ENCODE data around the gene IL6ST.
A peak's percentile ranks its signal among the peaks of the same experiment; 100 is the strongest.

The IL6ST gene

DNA sequence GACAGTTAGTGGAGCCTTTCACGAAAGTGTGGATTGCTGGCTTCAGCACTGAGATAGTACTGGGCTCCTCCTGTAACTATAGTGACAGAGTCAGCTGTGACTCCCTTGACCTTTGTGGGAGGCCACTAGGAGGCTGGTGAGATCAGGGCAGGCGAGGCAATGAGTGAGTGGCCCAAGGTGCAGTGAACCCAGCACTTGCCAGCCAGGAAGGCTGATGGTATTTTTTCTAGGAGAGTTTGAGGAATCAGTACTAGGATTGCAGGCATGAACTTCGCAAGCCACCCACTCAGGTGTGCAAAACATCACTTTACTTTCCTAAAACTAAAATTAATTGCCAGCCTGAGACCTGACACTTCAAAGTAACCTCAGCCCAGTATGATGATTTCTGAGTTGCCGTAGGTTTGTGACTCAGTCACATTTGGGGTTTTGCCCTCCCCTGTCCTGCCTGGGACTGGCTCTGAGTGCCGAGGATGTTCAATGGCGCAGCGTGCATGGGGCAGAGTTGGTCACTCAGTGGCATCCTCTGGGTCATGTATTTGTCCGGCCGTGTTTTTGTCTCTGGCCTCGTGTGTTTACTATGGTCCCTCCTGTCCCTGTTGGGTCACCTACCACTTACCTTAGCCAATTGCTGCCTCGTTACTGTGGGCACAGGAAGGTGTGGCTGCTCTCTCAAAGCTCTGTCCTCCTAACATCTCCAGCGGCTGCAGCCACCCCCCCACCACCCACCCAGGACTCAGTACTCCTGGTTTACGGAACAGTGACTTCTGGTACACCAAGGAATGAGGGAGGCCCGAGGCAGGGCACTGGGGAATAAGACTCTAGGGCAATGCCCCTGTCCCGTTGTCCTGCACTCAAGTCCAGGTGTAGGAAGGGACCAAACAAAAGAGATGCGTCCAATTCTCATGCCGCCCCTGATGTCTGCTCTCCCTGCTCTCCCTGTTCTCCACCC is 76.4 kb downstream of the IL6ST start:
- DNase-seq: no peak

DNA sequence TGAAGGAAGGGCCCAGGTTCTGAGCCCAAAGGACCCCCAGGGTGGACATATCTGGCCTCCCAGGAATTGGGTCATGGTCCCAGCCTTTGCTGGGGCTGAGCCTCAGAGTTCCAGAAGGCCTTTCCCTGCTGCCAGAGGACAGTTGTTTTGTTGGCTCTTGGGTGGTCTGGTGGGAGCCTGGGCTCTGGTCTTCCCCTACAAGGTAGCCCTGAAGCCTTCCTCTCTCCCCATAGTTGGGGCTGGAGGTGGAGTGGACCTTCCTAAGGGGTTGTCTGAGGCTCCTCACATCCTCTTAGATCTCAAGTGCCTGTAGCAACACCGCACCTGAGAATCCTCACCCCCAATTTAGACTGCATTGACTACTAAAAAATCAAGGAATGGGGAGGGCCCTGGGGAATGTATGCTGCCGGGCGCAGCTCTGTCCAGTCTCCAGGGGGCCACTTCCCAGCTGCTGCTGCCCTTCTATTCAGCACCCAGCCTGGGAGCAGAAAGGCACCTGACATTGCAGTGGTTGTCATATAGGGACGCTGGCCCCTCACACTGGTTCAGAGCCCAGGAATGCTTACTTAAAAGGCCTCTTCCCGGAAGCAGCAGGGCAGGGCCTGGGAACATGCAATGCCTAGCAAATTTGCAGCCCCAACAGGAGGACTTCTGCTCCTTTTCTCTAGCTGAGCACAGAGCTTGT is 77.2 kb downstream of the IL6ST start:
- DNase-seq: no peak

DNA sequence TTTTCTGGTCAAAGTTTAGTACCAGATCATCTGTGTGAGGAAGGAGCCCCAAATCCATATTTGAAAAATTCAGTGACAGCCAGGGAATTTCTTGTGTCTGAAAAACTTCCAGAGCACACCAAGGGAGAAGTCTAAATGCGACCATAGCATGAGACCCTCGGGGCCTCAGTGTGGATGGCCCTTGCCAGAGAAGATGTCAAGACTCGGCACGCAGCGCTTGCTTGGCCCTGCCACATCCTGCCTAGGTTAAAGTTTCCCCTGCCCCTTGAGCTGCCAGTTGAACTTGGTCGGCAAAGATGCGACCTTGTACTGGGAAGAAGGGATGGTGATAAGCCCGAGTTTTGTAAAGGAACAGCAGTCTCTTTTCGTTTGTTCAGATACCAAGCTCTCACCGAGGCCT is 77.8 kb downstream of the IL6ST start:
- no peak for DNase-seq

DNA sequence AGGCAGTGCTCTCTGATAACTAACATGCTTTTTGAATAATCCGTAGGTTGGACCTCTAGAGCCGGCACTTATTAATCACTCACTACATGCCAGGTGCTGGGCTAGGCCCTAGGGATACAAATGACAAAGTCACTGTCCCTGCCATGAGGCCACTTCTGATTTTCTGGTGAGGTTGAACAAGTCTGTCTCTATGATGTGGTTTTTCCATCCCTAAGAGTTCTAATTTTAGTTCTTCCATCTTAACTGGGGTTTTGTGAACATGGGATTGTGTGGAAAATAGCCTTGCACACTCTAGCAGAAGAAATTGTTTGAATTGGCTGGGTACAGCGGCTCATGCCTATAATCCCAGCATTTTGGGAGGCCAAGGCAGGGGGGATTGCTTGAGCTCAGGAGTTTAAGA is 79.0 kb downstream of the IL6ST start:
- no peak for DNase-seq

DNA sequence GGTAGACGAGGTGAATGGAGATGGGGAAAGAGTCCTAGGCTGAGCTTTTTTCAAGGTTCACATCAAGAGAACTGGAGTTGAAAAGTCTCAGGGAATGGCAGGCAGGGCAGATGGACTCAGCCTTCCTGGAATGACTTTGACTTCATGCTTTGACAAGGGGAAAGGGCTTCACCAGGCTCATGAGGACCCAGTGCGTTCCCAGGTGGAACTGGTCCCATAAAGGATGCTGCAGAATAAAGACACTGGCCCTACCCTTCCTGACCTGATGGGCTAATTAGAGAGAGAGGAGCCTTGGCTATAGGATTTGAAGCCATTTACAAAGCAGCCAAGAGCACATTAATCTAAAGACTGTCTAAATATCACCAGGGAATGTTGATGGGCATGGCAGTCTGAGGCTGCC is 79.8 kb downstream of the IL6ST start:
- DNase-seq: peak in 1 of 3 experiments; percentile 23

DNA sequence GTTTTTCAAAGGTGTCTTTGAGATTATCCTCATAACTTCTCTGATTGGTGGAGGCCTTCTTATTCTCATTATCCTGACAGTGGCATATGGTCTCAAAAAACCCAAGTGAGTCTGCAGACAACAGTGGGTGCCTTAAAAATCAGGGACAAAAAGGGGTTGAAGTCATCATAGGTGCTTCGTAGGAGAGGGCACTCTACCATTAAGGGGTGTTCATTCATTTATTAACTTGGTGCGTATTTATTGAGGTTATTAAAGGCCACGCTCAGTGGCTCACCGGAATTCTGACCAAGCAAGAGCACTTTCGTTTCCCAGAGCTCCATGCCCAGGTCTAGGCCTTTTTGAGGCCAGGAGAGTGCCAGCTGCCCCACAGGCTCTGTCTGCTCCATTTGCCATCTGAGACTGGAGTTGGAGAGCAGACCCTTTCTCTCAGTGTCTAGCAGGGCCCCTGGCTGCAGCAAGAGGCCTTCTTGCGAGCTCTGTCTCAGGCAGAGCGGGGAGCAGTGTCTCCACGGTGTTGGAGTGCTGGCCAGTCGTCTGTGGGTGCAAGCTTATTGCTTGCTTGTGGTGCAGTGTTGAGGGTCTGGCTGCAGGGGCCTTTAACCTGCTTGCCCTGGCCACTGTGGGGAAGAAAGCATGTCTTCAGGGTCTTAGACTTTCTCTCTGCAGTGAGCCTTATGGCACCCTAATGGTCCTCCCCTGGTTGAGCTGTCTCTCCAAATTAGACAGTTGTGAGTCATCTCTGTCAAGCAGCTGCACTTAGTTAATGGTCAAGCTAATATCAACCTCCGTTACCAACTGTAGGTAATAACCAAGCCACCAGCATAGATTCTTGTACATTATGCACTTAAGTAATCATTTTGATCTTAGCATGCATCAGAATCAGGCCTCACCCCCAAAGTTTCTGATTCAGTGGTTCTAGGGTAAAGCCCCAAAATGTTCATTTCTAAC is 81.0 kb downstream of the IL6ST start:
- DNase-seq: no peak

DNA sequence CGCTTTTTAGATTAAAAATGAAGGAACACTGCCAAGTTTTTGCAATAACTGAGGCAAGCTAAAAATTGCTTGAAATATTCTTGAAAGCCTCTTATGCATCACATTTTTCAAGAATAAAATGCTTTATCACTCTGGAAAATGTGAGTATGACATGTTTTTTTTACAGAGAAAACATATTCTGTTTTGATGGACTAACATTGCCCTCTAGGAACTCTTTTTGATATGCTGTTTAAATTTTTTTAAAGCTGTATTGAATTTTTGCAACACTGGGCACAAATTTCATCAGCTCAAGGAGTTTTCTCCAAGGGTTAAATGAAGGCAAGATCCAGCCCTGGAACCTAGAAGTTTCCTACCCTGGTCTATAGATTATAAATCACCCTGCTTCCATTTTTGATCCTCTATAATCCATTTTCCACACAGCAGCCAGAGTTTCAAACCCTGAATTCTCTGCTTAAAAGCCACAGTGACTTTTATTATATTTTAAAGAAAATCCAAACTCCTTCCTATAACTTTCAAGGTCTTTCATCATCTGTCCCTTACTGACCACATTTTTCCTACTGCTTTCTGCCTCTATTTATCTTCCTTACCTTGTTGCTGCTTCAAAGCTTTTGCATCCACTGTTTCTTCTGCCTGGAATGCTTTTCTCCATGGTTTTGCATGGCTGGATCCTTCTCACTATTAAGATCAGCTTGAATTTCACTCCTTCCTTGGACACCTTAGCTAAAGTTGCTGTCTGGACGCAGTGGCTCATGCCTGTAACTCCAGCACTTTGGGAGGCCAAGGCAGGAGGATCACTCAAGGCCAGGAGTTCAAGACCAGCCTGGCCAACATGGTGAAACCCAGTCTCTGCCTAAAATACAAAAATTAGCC is 82.7 kb downstream of the IL6ST start:
- DNase-seq: no peak

DNA sequence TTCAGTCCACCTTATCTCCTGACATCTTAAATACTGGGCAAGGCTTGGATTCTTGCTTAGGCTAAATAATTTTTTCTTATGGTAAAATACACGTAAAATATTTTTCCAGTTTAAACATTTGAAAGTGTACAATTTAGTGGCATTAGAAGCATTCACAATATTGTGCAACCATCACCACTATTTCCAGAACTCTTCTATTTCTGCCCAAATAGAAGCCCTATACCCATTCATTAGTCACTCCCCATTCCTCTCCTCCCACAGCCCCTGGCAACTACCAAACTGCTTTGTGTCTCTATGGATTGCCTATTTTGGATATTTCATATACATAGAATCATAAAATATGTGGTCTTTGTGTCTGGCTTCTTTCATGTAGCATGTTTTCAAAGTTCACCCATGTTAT is 86.0 kb downstream of the IL6ST start:
- DNase-seq: no peak

DNA sequence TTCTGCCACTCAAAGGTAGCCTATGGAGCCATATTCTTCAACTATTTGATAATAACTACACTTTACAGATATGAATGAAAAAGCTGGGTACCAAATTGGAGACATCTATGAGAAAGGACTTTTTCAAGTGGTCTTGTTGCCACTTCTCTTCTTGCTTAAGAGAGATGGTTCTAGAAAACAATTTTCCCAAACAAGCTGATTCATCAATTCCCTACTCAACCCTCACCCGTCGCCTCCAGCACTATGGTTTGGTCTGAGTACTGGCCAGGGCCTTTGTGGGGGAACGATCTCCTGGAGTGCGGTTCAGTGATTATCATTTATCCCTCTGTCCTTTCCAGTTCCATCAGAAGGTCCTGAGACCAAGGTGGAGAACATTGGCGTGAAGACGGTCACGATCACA is 86.8 kb downstream of the IL6ST start:
- no peak for DNase-seq

DNA sequence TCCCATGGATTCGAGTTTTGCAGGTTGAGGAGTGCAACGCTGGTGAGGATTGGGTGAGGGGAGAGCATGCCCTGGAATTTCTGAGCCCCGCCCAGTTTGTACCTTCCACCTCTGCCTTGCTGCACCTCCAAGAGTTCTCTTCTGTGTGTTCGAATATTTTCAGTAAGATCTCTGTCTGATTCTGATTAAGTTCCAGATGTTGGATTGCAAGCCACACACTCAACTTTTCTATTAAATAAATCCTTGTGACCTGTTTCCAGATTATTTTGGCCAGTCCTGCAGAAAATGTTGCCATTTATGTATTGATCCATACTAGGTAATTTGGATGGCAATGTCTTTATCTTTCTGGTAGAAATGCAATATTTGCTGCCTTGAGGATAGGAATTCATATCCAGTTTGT is 89.5 kb downstream of the IL6ST start:
- DNase-seq: no peak

DNA sequence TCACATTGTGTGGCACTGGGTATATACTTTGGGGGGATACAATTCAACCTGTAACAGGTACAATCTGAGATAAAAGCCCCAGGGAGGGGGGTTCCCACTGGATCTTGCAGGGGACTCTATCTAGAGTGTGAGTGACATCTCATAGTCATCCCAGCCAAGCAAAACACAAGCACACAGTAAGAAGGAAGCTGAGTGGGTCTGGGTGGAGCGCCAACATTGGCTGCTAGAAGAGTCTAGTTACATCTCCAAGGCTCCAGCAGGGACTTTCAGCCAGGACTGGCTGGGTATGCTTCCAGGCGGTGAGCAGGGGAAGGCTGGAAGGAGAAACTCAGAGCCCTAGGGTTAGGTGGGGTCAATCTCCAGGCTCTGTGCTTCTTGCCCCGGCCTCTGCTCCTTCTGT is 90.6 kb downstream of the IL6ST start:
- no peak for DNase-seq

DNA sequence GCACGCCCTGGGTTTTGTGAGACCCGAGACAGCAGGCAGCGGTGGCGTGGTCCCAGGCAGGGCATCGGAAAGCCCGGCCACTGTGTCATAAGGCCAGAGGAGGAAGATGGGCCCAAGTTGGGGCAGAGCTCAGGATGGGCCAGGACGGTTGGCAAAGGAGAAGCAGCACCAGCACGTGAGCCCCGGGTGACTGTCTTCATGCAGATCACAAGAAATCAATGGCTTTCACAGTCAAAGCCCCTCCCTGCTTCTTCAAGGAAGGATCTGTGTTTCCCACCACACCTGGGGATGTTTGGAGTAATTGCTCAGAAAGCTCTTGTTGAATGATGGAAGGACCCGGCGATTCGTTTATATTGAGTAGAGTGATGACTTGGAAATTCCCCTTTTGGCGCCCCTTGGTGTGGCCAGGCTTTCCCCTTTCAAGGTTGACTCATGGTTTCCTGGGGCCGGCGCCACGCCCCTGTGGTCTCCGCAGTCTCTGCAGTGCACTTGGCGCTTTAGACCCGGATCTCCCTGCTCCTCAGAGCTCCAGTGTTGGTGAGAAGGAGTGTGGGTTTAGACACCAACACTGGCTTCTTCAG is 91.6 kb downstream of the IL6ST start:
- no peak for DNase-seq

DNA sequence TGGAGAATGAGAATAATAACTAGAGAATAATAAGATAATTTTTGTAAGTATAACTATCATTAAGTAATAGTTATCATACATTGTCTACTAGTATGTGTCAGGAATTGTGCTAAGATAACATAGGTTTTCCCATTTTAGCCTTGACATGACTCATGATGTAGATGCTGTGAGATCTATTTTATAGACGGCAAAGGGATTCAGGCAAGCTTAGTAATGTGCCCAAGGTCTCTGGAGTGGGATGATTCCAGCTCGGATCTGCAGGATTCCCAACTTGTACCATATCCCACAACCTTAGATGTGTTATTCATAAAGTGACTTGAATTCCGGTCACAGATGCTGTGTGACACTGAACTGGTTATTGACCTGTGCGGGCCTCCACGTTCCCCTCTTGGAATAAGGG is 92.1 kb downstream of the IL6ST start:
- DNase-seq: no peak

DNA sequence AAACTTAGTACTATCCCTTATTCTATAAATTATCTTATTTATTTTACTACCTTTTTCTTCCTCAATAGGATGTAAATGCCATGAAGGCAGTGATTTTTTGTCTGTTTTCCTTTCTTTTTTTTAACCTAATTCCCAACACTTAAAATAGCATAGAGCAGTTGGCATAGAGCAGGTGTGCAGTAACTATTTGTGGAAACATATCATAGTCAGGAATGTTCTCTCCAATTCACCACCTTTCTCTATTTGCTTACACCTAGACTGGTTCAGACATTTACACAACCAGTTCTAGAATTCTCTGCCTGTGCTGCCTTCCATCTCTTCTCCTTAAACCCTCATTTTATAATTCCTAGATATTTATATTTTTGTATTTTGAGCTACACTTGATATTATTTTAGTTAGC is 94.0 kb downstream of the IL6ST start:
- no peak for DNase-seq

DNA sequence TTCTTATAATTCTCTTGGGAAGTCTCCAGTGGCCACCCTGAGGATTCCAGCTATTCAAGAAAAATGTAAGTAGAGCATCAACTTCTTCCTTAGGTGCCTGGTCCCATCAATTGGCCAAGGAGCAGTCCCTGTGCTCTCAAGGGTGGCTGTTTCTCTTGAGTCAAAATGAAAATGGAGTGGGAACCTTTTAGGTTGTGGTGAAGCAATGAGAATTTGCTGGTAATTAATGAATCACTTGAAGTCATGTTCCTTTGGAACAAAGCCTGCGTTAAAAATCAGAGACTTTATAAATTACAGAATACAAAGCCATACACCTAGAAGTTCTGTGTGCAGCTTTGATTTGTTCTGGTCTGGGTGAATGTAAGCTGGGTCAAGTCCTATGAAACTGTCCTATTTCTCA is 94.7 kb downstream of the IL6ST start:
- no peak for DNase-seq

DNA sequence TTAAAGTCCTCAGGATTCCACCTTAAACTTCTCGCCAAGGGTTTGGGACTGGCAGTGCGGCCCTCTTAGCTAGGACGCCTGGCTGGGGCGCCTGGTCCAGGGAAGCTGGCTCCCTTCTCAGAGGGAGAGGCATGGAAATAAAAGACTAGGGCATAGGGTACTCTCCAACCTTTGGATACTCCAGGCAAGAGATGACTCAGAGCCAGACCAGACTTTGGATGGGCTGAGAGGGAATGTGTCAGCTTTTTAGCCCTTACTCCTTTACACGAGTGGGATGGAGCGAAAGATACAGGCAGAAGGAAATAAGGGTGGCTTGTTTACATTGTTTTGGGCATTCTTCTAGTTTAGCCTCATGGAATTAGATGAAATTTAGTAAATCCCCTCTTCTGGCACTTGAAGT is 95.4 kb downstream of the IL6ST start:
- no peak for DNase-seq

DNA sequence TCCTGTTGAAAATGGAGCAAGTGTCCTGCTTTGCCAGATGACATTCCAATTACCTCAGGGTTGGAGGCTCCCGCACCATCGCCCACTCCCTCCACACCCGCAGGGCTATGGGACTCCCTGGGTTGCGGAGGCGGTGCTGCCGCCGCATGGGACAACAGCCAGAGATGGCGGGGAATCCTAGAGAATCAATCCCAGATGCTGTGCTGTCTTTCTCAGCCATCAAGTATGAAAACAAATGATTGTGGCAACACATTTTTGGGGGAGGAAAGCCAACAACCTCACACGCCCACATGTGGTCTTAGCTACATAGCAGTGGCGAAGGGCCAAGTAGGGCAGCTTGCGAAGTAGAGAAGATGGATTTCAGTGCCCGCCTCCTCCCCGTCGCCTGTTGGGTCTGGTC is 96.9 kb downstream of the IL6ST start:
- DNase-seq: no peak

DNA sequence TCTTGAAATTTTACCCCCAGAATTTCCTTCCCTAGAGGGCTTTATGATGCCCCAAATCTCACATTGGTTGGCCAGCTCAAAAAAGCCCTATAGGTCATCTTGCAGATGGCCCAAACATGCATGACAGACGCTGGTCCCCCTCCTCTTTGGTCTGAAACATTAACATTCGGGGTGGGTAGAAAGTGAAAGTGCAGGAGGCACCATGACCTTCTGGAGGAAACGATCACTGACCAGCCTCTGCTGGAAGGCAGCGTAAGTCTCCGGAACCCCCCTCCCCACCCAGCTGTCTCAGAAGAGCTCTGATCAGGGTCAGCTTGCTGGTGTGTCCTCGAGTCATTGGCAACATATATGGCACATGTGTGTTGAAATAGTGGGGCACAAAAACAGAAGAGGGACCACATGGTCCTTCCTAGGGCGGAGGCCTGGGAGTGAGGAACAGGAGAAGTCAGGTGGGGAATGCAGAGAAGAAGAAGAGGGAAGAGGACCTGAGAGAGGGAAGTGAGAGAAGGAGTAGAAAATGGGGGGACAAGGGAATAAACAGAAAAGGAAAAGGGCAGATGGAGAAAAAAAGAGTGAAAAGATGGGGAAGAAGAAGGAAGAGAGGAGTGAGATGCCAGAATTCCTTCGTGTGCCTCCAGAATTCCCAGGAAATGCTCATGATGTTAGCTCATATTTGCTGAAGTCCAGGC is 97.4 kb downstream of the IL6ST start:
- DNase-seq: no peak

DNA sequence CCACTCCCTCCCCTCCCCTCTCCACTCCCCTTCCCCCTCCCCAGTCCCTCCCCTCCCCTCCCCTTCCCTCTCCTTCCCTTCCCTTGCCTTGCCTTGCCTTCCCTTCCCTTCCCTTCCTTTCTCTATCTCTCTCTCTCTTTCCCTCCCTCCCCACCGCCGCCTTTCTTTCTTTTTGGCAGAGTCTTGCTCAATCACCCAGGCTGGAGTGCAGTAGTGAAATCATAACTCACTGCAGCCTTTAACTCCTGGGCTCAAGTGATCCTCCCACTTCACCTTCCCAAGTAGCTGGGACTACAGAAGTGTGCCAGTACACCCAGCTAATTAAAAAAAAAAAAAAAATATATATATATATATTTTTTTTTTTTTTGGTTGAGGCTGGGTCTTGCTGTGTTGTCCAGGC is 98.1 kb downstream of the IL6ST start:
- no peak for DNase-seq

DNA sequence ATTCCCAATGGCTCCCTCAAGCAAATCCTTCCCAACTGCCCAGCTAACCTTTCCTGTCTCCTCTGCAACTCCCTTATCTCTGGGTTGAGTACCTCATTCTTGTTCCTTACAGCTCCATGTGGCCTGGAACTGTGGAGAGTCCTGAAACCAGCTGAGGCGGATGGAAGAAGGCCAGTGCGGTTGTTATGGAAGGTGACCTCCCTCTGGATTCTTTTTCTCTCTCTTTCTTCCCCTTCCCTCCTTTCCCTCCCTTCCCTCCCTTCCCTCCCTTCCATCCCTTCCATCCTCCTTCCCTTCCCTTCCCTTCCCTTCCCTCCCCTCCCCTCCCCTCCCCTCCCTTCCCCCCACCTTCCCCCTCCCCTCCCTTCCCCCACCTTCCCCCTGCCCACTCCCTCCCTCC is 98.5 kb downstream of the IL6ST start:
- no peak for DNase-seq

DNA sequence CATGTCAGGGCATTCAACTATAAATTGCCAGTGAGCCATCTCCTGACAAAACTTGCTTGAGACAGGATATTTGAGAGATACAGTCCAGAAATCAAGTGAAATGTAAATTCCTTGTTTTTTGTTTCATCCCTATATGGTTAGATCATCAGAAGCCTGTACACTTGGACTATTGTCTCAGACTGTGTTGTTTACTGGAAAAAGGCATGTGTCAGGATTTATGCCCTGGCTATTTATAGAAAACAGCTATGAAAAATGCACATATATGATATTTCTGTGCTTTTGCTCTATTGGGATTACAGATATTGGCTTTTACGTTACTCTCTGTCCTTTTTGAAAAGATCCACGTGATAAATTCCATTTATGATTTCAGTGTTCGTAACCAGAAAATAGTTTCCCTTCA is 99.4 kb downstream of the IL6ST start:
- no peak for DNase-seq

Data from NCI-H1417 (cell line).